GM18517 (cell line): Measurements from ENCODE around the gene KLHL18.
A peak's percentile ranks its signal among the peaks of the same experiment; 100 is the strongest.
"Not testable (repeated sequence)": the region's sequence is repeated elsewhere in the genome, so short reads cannot be mapped to it uniquely, and the experiment has no call there.

Experiments
- ATAC-seq: cut with Tn5 transposase; IDR thresholded peaks from one replicate; pipeline ENCODE4 v1.9.1; 2021; ENCODE audit warnings: mild to moderate bottlenecking, moderate library complexity; ENCODE audit not compliant: unreplicated experiment

Gene KLHL18

DNA sequence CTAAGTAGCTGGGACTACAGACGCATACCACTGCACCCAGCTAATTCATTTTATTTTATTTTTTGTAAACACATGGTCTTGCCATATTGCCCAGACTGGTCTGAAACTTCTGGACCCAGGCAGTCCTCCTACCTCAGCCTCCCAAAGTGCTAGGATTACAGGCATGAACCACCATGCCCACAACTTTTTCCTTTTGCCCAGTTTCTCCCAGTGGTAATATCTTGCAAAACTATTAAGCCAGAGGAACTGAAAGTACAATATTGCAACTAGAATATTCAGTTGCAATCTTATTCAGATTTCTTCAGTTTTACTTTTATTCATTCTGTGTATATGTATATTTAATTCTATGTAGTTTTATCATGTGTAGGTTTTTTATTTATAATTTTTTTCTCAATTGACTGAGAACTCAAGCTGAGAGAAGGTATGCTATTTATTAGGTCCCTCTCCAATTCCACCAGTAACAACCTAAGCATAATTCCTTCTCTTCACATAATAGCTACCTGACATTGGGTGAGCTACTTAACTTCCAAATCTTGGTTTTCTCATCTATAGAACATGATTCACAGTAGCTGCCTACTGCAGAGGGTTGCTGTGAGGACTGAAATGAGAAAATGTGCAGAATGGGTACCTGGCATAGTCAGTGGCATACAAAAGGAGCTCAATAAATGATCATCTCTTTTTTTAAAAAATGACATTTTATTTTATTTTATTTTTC, 30.8 kb downstream of the KLHL18 start:
- ATAC-seq: no peak

DNA sequence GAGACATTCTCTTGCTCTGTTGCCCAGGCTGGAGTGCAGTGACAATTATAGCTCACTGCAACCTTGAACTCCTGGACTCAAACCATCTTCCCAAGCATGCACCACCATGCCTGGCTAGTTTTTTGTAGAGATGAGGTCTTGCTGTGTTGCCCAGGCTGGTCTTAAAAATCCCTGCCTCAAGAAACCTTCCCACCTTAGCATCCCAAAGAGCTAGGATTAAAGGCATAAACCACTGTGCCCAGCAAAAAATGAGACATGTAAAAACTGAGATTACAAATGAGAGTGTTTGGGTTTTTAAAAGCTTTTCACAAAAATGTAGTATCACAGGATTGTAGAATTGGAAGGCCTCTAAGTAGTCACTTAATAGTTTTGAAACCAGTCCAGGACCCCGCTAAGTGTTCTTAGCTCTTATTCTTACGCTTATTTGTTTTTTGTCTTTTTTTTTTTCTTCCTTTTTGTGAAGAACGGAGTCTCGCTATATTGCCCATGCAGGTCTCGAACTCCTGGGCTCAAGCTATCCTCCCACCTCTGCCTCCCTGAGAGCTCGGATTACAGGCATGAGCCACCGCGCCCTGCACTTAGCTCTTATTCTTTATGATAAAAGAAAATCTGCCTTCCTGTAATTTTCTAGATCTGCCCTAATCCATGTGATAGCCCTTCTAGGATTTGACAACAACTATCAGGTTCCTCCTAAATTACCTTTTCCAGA, 31.5 kb downstream of the KLHL18 start:
- ATAC-seq: no peak

DNA sequence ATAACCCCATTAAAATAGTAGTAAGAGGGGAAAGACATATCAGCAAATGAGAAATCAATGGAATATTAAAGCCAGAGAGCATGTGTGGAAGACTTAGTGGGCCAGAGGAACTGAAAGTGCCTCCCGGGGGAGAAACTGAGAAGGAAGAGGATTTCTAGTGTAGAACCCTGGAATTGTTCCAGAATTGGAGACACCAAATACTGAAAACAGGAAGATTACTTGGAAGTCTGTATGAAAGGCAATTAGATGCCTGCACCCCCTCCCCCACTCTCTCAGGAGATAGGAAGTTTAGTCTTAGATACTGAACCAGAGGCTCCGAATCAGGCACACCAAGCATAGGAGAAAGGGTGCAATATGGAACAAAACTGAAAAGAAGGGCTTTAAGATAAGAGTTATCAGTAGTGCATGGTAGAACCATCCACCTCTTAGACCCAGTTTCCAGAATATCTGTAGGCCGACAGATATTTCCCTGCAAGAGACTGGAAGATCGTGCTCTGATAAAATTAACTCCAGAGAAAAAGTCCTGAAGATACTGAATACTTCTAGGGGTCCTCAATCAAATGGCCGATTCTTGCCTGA, 32.4 kb downstream of the KLHL18 start:
- ATAC-seq: no peak

DNA sequence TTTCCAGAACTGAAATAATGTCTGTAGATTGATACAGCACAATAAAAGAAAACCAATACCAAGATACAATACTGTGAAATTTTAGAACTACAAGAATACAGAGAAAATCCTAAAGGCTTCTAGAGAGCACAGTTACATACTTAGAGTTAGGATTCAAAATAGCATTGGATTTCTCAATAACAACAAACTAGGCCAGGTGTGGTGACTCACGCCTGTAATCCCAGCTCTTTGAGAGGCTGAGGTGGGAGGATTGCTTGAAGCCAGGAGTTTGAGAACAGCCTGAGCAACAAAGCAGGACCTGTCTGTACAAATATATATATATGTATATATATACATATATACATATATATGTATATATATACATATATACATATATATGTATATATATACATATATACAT, 33.4 kb downstream of the KLHL18 start:
- not testable (repeated sequence) for ATAC-seq

DNA sequence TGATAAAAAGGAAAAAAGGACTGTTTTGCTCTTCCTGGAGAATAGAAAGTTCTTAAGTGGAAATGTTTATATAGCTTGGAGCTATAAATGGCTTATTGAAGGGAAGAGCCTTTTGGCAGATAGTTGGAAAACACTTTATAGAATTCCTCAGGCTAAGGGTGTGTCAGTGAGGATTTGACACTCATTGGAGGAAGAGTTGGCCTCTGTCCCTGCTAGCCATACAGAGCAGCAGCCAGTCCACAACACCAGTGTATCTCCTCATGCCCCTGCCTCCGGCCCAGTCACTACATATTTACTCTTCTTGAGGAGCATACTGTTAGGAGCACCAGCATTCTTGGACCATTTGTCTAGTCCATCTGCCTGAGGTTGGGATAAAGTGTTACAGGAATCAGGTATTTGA, 36.2 kb downstream of the KLHL18 start:
- ATAC-seq: no peak

DNA sequence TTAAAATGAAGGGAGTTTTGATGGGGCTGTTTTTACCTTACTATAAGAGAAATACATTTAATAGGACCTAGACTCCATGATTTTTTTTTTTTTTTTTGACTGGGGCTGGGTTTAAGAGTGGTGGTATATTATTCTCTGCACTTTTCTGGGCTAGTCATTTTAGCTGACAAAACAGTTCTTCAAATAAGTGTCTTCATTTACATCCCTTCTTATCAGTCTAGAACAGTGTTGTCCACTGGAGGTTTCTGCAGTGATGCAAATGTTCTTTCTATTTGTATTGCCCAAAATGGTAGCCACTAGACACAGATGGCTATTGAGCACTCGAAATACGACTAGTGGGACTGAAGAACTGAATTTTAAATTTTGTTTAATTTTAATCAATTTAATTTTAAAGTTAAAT, 37.2 kb downstream of the KLHL18 start:
- no peak for ATAC-seq

DNA sequence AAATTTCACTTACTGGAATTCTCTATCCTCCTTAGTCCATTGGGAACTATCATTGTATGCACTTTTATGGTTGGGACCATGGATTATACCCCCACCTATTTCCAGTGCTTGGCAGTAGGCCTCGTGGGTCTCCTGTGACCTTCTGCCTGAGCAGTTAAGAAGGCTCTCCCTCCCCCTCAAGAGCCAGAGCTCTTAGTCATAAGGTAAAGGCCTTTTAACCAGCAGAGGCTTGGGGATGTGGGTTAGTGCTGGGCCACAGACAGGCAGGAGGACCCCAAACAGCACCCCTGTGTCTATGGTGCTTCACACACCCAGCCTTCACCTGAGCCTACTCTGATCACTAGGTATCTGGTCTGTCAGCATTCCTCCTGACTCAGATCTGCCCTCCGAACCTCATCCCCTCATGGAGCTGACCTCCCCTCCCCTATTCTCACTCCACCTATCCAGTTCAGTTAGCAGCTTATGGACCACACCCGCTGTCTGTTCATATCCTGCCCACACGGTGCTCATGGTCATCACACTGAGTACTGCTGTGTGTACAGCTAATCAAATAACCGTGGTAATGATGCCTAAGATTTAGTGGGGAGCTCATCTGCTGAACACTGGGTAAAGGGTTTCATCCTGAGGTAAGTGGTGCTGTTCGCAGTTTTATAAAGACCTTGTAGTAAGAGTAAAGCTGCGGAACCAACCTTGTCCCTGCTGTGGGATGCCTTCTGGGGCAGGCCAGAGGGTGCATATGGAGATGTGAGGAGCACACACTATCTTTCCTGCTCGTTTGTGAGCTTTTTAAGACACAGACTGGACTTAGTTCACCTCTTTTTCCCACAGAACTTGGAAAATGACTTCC, 40.9 kb downstream of the KLHL18 start:
- ATAC-seq: no peak

DNA sequence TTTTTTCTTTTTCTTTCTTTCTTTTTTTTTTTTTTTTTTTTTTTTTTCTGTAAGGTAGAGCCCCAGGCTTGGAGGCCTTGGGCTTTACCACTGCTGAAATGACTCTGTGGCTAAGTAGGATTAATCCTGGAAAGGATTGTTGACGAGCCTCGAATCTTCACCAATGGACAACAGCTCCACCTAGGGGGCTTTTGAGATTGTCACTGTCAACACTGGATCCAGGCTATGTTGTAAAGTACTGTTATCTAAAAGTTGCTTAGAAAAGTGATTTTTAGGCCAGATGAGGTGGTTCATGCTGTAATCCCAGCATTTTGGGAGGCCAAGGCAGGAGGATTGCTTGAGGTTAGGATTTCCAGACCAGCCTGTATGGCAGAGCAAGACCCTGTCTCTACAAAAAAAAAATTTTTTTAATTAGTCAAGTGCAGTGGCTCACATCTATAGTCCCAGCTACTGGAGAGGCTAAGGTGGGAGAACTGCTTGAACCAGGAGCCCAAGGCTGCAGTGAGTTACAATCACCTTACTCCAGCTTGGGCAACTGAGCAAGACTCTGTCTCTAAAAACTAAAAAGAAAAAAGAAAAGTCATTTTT, 41.6 kb downstream of the KLHL18 start:
- no peak for ATAC-seq

DNA sequence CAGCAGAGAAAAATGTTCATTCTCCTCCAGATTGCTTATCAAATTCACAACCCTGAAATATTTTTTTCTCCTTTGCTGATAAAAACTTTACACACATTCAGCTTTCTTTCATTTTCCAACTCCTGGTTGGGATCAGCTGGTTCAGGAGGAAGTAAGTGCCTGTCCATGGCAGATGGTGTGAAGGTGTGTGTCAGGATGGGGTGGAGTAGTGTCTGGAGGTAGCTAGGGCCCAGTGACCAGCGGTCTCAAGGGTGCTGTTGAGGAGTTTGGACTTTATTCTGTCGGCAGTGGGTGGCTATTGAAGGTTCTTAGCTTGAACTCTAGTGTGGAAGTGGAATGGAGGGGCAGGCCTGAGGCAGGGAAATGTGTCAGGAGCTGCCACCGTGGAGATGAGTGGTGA, 51.2 kb downstream of the KLHL18 start:
- no peak for ATAC-seq

DNA sequence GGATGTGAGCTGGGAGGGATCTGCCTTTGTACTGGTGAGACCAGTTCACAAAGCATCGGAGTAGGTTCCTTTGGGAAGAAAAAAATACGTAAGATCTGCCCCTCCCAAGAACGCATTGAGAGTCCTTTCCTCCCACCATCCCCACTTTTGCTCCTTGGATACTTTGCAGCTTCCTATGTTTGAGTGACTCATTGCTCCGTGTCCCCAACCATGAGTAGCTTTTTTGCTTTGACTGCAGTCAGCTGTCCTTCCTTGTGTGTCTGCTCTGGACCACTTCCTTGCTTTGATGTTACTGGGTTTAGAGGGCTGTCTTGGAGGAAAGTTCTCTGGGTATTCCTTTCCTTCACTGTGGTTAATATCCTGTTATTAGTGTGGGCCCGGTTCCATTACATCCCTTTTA, 54.9 kb downstream of the KLHL18 start:
- ATAC-seq: no peak

DNA sequence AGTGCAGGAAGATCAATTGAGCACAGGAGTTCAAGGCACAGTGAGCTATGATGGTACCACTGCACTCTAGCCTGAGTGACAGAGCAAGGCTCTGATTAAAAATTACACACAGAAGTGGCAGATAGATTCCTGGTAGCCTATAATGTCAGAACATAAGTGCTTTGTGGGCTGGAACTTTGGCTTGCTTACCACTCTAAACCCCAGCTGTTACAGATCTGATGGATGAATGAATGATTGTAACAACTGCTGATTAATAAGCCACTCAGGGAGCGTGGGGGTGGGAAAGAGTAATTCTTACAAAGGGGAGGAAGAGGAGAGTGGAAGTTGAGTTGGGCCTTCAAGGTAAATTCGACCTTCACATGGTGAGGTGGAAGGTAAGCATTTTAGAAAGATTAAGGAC, 57.2 kb downstream of the KLHL18 start:
- ATAC-seq: no peak

DNA sequence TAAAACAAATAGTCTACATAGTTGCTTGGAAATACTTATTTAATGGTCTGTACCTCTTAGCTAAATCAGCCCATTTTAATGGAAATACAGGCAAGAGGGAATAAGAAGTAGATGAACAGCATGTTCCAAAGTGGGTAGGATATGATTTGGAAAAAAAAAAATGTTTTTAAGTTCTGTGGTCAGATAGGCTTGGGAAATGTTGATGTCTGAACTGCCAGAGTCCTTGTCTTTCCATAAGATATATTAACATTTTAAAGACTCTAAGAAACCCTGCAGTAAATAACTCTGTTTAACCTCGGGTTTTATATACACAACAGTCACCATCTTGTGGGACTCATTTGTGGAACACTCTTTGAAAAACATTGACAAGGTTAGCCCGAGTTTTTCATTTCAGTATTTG, 58.1 kb downstream of the KLHL18 start:
- no peak for ATAC-seq

DNA sequence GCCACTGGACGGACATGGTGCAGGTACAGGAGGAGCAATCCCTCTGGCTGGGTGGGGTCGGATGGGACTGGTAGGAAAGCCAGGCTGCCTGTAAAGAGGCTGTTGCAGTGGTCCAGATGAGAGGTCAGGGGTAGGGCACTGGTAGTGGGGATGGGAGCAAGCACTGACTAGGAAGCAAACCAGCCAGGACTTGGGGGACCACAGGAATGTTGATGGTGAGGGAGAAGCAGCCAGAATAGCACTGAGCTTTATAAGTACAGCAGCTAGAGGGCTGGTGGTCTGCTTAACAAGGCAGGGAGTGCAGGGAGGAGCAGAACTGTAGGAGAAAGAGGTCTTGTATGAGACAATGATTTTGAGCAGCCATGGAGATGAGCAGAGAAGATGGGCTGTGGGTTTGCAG, 59.4 kb downstream of the KLHL18 start:
- no peak for ATAC-seq

DNA sequence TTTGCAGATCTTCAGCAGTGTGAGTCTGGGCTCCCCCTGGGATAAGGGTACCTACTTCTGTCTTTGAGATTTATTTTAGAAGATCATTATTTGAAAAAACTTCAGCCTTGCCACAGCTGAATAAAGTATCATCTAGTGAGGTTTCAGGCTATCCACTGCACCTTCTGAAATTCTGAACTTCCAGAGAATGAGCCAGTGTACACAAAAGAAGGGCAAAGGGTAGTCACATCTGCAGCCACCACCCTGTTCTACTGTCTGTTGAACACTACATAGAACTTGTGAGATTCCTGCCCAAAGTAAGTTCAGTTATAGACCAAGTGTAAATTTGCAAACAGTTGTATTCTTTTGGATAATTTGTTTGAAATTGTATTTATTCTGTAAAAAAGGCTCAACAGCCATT, 60.1 kb downstream of the KLHL18 start:
- no peak for ATAC-seq

DNA sequence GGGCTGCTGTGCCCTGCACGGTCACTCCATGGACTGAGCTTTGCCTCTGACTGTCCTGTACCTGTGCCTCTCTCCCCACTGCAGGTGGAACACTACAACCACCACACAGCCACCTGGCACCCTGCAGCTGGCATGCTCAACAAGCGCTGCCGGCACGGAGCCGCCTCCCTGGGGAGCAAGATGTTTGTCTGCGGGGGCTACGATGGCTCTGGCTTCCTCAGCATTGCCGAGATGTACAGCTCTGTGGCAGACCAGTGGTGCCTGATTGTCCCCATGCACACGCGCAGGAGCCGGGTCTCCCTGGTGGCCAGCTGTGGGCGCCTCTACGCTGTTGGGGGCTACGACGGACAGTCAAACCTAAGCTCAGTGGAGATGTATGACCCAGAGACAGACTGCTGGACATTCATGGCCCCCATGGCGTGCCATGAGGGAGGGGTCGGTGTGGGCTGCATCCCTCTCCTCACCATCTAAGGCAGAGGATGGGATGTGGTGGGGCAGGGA, 60.8 kb downstream of the KLHL18 start:
- no peak for ATAC-seq

DNA sequence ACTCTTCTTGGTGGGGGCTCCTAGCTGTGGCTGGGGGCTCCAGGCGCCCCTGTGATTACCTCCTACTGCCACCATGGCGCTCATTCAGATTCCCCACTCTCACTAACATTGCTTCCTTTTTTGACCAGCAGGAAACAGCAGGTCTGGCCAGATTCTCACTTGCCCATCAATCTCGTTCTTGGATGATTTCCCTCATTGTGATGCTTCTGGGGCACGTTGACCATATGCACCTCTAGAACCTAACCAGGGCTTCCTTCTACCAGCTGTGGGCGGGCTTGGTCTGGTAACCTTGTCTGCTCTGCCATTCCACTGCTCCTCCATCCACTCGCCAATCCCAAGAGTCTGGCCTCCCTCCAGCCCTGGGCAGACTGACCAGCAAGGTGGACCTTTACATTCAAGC, 62.2 kb downstream of the KLHL18 start:
- no peak for ATAC-seq

DNA sequence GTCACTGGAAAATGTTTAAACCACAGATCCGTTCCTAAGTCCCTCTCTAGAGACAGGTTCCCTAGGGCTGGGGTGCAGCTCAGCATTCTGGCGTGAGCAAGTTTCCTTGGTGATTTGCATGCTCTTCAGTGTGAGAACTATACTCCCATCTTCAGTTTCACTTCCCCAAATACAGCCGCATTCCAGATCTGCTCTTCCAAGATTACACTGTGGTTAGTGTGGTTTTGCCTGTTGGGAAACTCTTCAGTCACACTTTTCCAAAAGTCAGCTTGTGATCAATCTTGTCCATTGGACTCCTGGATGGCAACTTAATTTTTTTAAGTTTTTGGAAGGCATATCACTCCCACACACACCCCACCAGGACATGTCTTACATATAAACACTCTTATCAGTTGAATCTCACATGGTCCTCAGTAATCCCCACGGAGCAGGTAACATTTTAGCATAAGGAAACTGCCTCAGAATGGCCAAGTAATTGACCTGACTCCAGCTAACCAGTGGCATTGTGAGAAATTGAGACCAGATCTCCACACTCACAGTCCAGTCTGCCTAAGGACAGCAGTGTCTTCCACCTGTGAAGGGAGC, 64.6 kb downstream of the KLHL18 start:
- ATAC-seq: peak; percentile 61

DNA sequence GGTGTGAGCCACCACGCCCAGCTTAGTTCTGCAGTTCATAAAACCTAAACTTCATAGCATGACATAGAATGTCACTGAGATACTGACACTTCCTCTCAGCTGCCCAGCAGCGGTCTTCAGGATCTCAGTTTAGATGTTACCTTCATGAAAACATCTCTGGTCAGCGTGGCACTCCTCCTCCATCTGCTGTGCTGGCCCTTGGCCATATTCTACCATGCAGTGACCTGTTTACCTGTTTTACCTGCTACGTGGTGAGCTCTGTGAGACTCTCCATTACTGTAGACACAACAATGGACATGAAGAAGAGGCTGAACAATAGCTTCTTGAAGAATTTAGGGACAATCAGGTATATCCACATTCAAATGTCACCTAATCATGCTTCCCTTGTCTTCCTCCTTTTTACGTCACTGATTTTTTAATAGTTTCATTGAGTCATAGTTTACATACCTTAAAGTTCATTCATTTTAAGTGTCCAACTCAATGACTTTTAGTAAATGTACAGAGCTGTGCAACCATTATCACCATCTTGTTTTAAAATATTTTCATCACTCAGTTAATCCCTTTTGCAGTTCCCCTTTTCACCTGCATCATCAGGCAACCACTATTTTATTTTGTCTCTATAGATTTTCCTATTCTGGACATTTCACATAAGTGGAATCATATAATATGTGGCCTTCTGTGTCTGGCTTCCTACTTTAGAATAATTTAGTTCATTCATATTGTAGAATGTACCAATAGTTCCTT, 65.8 kb downstream of the KLHL18 start:
- ATAC-seq: no peak

DNA sequence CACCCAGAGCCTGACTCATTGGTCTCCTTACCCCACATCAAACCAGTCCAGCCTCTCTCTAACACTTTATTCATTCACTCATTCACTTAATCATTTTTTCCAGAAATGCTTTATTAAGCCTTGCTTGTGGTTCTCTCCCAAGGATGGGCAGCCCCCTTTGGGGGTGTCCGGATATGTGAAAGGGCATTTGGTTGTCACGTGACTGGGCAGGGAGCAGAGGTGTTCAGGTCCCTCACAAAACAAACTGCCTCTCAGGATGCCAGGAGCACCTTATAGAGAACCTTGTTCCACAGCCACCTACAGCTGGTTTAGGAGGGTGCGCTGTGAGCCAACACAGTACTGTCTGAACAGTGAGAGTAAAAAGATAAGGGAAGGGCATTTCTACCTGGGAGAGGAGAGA, 72.3 kb downstream of the KLHL18 start:
- no peak for ATAC-seq

DNA sequence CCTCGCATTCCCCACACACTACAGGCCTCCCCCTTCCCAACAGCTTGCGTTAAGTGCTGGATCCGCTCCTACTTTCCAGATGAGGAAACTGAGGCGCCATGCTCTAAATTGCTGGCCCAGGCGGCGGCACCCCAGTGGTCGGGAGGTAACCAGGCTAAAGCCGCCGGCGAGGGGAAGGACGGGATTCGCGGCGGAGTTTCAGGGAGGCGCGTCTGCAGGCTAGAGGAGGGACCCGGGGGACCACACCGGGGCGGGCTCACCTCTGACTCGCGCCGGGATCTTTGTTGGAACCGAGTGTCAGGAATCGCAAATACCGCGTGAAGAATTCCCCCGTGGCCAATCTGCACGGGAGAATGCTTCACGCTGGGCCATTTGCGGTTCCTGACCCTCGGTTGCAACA, 73.5 kb downstream of the KLHL18 start:
- no peak for ATAC-seq
